Fibroblast of the aortic adventitia (primary cell): Measurements from ENCODE around the gene VIM. TPM values are rescaled to one million over a fixed set of nuclear protein-coding genes. Genes with fewer than 3 reads are reported as not detected.

ENCODE experiments used
- DNase-seq: peaks from one replicate; pipeline ENCODE4 v3.0.0-alpha.2; 2010; ENCODE audit warnings: low read depth
- H3K4me3 ChIP-seq: 2 replicates; pipeline ENCODE4 v1.5.1; 2011; ENCODE audit warnings: low read depth, mild to moderate bottlenecking, control low read depth, low read length, moderate library complexity
- CTCF ChIP-seq: IDR thresholded peaks from 2 replicates; pipeline ENCODE4 v1.5.1; 2011; ENCODE audit warnings: mild to moderate bottlenecking, low read length, control low read depth, inconsistent platforms; ENCODE audit not compliant: insufficient read depth
- total RNA-seq: library from RNA; depleted of rRNA; stranded (reverse); fragments of >200 nt; gene quantifications from 2 replicates; pipeline ENCODE4 v1.2.3, GENCODE V29; 2012; ENCODE audit warnings: low replicate concordance

Gene VIM
- total RNA-seq, 1 donor = 12,680 TPM

GRCh38 chr10:17213646-17214349, 14.2 kb upstream of the VIM start:
- no peak overlapping the region for H3K4me3 ChIP-seq
- TF ChIP-seq CTCF = no peak
- peak; percentile 27 for DNase-seq

- H3K4me3 ChIP-seq = peak overlapping the region; percentile 52
- no peak for TF ChIP-seq CTCF
- peak; percentile 56 for DNase-seq
Measured at GRCh38 chr10:17214526-17214925, 13.5 kb upstream of the VIM start.

- peak overlapping the region; percentile 52 for H3K4me3 ChIP-seq
- no peak for TF ChIP-seq CTCF
- DNase-seq = peak; percentile 98
Measured at GRCh38 chr10:17214971-17215781, 12.9 kb upstream of the VIM start.

GRCh38 chr10:17215782-17216122, 12.3 kb upstream of the VIM start:
- no peak for DNase-seq
- no peak overlapping the region for H3K4me3 ChIP-seq
- no peak for TF ChIP-seq CTCF

- peak; percentile 98 for DNase-seq
- no peak for TF ChIP-seq CTCF
- no peak overlapping the region for H3K4me3 ChIP-seq
Measured at GRCh38 chr10:17216217-17216900, 11.7 kb upstream of the VIM start.

GRCh38 chr10:17216901-17217395, 11.1 kb upstream of the VIM start:
- TF ChIP-seq CTCF = no peak
- H3K4me3 ChIP-seq = no peak overlapping the region
- peak; percentile 33 for DNase-seq
